Neural progenitor cell (in vitro differentiated cells): ENCODE measurements around the gene ST6GAL1.

Experiments
- EZH2 ChIP-seq: fragments of 200-600 bp; sonication (generic); IDR thresholded peaks from 2 replicates; pipeline ENCODE4 v1.6.1; 2017; ENCODE audit warnings: antibody characterized with exemption, mild to moderate bottlenecking, moderate library complexity
- TF ChIP-seq, protein P1 (sequence below): fragments of 200-600 bp; sonication (generic); IDR thresholded peaks from 2 replicates; pipeline ENCODE4 v1.5.1; 2017; ENCODE audit warnings: antibody characterized with exemption, mild to moderate bottlenecking

DNA sequence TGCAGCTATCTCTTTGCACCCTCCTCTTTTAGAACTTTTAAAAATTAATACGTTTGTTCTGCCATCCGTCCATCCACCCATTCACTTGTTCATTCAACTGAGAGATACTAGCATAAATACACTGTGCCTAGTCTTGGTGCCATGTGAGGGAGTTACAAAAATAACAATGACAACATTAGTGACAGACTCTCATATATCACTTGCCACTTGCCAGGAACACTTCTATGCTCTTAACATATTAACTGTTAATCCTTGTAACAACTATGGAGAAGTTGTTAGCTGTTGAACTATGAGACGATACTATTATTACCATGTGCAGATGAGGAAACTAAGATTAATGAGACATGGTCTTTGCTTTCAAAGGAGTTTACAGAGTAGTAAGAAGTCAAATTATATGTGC is 175.4 kb downstream of the ST6GAL1 start:
- TF ChIP-seq, protein P1, sequence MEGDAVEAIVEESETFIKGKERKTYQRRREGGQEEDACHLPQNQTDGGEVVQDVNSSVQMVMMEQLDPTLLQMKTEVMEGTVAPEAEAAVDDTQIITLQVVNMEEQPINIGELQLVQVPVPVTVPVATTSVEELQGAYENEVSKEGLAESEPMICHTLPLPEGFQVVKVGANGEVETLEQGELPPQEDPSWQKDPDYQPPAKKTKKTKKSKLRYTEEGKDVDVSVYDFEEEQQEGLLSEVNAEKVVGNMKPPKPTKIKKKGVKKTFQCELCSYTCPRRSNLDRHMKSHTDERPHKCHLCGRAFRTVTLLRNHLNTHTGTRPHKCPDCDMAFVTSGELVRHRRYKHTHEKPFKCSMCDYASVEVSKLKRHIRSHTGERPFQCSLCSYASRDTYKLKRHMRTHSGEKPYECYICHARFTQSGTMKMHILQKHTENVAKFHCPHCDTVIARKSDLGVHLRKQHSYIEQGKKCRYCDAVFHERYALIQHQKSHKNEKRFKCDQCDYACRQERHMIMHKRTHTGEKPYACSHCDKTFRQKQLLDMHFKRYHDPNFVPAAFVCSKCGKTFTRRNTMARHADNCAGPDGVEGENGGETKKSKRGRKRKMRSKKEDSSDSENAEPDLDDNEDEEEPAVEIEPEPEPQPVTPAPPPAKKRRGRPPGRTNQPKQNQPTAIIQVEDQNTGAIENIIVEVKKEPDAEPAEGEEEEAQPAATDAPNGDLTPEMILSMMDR = no peak
- TF ChIP-seq EZH2 = no peak
